BE2C (cell line): Measurements from ENCODE around the gene ASAP2.

Source experiments
- DNase-seq: peaks from one replicate; pipeline ENCODE4 v3.0.0-alpha.2; 2020
- H3K27me3 ChIP-seq: fragments of 250-450 bp; sonication (Bioruptor Pico); 2 replicates; pipeline ENCODE4 v1.5.1; 2020; ENCODE audit warnings: mild to moderate bottlenecking
- H3K36me3 ChIP-seq: fragments of 250-450 bp; sonication (Bioruptor Pico); 2 replicates; pipeline ENCODE4 v1.5.1; 2020; ENCODE audit warnings: mild to moderate bottlenecking
- H3K4me1 ChIP-seq: fragments of 250-450 bp; sonication (Bioruptor Pico); 2 replicates; pipeline ENCODE4 v1.5.1; 2020
- H3K4me3 ChIP-seq: 2 replicates; pipeline ENCODE4 v1.5.1; 2011; ENCODE audit warnings: low read depth, low read length
- H3K9me3 ChIP-seq: fragments of 250-450 bp; sonication (Bioruptor Pico); 2 replicates; pipeline ENCODE4 v1.5.1; 2020
- CTCF ChIP-seq: IDR thresholded peaks from 2 replicates; pipeline ENCODE4 v1.5.1; 2012; ENCODE audit warnings: mild to moderate bottlenecking, low read depth, low read length

ASAP2 gene

GRCh38 chr2:9331704-9332103 is 125.1 kb downstream of the ASAP2 start:
- Histone ChIP-seq H3K9me3 (no peaks in the 10 kb centered on the region), H3K4me3 (no peak overlapping the region), H3K36me3 (no peaks in the 10 kb centered on the region; the same call in 1 of the 2 replicates), H3K4me1 (peaks cover 12% of the 10 kb centered on the region), H3K27me3 (no peaks in the 10 kb centered on the region)
- TF ChIP-seq CTCF, result no peak
- no peak for DNase-seq

GRCh38 chr2:9332136-9332852 is 125.7 kb downstream of the ASAP2 start:
- Histone ChIP-seq H3K9me3 (no peaks in the 10 kb centered on the region), H3K4me1 (peaks cover 8% of the 10 kb centered on the region), H3K27me3 (no peaks in the 10 kb centered on the region), H3K4me3 (no peak overlapping the region), H3K36me3 (no peaks in the 10 kb centered on the region; the same call in 1 of the 2 replicates)
- no peak for TF ChIP-seq CTCF
- DNase-seq, result no peak

GRCh38 chr2:9332853-9333245 is 126.2 kb downstream of the ASAP2 start:
- Histone ChIP-seq H3K9me3 (no peaks in the 10 kb centered on the region), H3K36me3 (no peaks in the 10 kb centered on the region; the same call in 1 of the 2 replicates), H3K4me3 (no peak overlapping the region), H3K4me1 (peaks cover 7% of the 10 kb centered on the region), H3K27me3 (no peaks in the 10 kb centered on the region)
- DNase-seq, result no peak
- no peak for TF ChIP-seq CTCF

GRCh38 chr2:9333591-9334171 is 127.1 kb downstream of the ASAP2 start:
- no peaks in the 10 kb centered on the region for H3K9me3 ChIP-seq
- peaks cover 7% of the 10 kb centered on the region for H3K4me1 ChIP-seq
- H3K4me3 ChIP-seq, result no peak overlapping the region
- H3K27me3 ChIP-seq, result no peaks in the 10 kb centered on the region
- H3K36me3 ChIP-seq, result no peaks in the 10 kb centered on the region; the same call in 1 of the 2 replicates
- TF ChIP-seq CTCF, result peak; percentile 90
- peak; percentile 66 for DNase-seq

GRCh38 chr2:9334761-9335160 is 128.1 kb downstream of the ASAP2 start:
- no peak for TF ChIP-seq CTCF
- Histone ChIP-seq H3K4me1 (peaks cover 7% of the 10 kb centered on the region), H3K36me3 (no peaks in the 10 kb centered on the region), H3K27me3 (no peaks in the 10 kb centered on the region), H3K9me3 (no peaks in the 10 kb centered on the region), H3K4me3 (no peak overlapping the region)
- no peak for DNase-seq

GRCh38 chr2:9335322-9335832 is 128.8 kb downstream of the ASAP2 start:
- Histone ChIP-seq H3K9me3 (no peaks in the 10 kb centered on the region), H3K36me3 (no peaks in the 10 kb centered on the region), H3K27me3 (no peaks in the 10 kb centered on the region), H3K4me3 (no peak overlapping the region), H3K4me1 (peaks cover 7% of the 10 kb centered on the region)
- DNase-seq, result no peak
- TF ChIP-seq CTCF, result no peak
